Measurements from ENCODE around the gene PRRG1.
"Not testable (repeated sequence)": the region's sequence is repeated elsewhere in the genome, so short reads cannot be mapped to it uniquely, and the experiment has no call there.

PRRG1 gene

DNA sequence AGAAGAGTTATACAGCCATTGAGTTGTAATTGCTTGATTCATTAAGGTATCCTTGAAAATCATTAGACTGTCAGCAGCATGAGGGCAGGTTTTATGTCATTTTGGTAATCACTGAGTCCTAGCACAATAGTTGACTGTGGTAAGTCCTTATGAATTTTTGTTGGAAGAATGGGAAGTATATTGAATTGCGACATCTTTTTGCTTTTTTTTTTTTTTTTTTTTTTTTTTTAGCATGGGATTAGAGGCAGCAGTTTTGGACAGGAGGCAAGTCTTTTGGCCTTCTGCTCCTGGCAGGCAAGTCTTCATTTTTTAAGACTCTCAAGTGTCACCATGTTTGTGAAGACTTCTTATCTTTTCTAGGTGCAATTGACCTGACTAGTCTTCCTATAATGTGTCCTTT lies 29.7 kb downstream of the PRRG1 start:
- DNase-seq = no peak

DNA sequence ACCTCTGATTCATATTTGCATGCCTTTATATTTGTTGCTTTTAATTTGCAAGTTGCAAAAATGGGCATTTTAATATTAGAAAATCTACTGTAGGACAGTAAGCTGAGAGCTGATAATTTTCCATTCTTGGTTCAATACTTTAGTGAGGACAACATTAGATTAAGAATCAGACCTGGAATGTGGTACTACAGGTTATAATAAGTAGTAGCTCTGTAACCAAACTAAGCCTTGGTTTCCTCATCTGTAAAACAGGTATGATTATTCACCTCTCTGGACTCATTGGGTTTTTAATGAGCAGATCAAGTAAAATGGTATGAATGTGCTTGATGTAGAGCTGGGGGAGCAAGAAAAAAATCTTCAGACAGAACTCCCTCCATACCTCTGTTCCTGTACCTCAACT lies 31.1 kb downstream of the PRRG1 start:
- no peak for DNase-seq

DNA sequence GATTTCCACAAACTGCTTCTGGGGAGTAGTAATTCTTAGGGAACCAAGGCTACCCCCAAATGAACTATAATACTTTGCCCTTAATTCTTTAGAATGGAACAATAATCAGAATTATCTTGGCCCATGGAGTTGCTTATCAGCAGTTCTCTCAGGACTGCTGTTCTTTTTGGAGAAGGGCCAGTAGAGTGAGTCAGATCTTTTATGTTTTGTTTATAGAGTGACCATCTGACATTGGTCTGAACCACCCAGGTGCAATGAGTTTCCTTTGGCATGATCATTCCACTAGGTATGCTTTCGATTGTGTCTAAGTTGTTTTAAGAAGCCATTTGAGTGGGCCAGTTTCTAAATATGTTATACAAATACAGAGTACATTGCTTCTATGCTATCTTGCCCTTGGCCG lies 31.8 kb downstream of the PRRG1 start:
- DNase-seq = no peak

DNA sequence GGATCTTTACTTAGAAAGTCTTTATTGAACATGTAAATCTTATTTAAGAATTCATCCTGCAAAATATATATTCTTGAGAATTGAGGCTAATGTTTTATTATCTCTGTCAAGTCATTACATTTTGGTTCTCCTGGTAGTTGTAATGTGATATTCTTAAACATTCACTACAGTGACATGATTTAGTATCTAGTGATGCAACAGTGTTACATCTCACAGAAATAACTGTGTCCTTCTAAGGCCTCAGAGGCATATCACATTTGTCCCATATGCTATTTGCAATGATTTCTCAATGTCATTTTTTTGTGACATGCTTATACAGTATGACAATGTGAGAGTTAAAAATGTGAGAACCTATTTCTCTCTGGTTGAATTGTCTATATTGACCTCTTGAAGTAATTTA lies 34.1 kb downstream of the PRRG1 start:
- no peak for DNase-seq

DNA sequence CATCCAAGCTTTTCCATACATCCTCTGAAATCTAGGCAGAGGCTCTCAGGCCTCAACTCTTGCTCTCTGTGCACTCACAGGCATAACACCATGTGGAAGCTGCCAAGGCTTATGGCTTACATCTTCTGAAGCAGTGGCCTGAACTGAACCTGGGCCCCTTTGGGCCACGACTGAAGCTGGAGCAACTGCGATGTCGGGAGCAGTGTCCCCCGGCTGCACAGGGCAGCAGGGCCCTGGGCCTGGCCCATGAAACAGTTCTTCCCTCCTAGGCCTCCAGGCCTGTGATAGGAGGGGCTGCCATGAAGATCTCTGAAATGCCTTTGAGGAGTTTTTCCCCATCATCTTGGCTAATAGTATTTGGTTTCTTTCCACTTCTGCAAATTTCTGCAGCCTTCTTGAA lies 39.2 kb downstream of the PRRG1 start:
- DNase-seq = no peak

DNA sequence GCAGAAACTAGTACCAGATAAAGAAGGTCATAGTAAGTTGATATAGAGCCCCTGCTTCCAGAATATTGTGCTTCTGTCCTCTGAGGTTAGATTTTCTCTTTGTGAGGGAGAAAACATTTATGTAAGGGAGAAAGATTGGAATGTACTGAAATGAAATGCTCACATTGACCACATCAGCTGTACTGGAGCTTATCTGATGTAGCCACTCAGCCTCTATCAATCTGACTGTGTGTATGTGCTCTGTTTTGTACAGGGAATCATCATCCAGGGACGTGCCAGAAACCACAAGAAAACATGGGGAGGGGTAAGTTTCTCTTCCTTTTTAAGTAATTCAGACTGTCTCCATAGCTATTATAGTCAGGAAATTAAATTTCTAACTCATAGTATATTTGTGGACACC lies 56.8 kb downstream of the PRRG1 start:
- DNase-seq = no peak

DNA sequence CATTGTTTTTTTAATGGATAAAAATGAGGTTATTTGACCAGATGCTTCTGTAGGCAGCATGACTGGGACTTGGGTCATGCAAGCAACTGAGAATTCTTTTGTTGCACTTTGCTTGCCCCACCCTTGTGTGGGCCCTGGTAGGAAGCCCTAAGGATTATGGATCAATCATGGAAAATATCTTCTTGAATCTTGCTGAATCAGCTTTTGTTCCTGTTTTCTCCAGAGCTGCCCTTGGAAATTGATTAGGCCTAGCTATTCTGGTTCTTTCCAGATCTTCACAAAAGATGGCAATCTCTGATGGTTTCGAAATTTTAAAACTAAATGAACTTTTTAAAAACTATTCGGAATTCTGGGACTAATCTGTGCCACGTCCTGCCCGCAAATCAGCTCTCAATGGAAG lies 58.6 kb downstream of the PRRG1 start:
- DNase-seq = no peak

DNA sequence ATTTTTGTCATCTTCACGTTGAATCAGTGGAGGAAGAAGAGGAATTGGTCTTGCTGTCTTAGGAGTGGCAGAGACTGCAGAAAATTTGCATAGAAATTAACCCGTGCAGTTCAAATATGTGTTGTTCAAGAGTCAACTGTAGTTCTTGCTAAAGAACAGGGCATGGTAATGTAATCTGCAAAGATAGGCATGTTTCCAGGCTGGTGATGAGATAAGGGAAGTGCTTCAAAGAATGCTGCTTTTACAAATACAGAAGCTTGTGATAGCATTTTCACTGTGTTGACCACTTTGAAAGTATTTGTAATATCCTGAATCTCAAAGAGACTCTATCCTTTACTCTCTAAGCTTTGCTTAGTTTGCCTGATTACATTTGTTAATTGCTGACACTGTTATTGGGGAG lies 60.1 kb downstream of the PRRG1 start:
- DNase-seq = no peak

DNA sequence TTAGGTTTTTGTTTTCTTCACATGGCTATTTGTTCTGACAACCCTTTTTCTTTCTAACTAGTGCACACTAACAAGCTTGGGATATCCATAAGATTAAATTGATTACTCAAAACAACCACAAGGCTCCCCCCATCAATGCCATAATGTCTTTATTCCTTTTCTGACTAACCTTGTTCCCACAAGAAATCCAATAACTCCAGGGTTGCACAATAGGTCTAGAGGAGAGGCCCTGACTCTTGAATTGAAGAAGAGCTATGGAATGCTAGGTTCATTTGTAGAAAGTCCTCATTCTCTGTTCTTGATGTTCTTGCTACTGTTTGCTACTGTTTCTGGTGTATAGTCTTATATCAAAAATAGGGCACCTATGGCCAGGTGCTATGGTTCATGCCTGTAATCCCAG lies 71.0 kb downstream of the PRRG1 start:
- DNase-seq = no peak

DNA sequence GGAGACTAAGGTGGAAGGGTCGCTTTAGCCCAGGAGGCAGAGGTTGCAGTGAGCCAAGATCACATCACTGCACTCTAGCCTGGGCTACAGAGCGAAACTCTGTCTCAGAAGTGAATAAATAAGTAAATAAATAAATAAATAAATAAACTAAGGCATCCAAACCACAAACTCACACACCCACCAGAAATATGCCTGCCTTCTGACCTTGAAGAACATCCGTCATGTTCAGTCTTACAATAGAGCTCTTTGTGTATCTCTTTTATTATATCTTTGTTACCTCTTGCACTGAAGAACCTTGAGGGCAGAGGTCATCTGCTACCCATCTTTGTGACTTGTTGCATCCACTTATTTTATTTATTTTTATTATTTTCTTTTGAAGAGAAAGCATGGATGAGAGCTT lies 71.6 kb downstream of the PRRG1 start:
- no peak for DNase-seq

DNA sequence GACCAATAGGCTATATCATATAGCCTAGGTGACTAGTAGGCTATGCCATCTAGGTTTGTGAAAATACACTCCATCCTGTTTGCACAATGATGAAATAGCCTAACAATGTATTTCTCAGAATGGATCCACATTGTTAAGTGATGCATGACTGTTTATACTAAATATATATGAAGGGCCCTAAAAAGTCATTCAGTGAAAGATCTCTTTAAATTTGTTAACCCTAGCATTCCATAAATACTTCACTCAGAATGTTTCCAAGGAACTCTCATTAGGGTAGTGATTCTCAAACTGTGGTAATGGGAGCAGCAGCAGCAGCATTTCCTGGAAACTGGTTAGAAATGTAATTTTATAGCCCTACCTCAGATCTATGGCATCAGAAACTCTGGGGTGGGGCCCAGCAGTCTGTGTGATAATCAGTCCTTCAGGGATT lies 74.9 kb downstream of the PRRG1 start:
- no peak for DNase-seq

DNA sequence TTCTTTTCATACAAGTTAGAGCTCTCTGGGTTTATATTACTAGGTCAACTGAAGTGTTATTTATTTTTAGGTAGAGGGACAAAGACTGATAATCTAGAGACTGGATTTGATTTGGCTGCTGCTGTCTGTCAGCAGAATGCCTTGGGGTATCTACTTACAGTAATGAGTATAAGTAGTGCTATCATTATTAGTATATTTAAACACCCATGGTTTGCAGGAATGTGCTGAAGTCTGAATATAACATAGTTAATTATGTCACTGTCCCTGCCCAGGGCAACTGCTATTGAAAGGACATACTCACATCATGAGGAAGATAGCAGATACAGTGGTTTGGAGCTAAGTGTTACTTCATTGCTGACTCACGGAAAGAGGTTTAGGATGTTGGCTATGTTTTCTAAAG lies 76.2 kb downstream of the PRRG1 start:
- DNase-seq = no peak

DNA sequence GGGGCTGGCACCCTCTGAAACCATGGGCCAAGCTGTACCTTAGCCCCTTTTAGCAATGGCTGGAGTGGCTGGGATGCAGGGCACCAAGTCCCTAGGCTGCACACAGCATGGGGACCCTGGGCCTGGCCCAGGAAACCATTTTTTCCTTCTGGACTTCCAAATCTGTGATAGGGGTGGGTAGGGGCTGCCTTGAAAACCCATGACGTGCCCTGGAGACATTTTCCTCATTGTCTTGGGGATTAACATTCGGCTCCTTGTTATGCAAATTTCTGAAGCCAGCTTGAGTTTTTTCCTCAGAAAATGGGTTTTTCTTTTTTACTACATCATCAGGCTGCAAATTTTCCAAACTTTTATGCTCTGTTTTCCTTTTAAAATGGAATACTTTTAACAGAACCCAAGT lies 79.8 kb downstream of the PRRG1 start:
- not testable (repeated sequence) for DNase-seq

DNA sequence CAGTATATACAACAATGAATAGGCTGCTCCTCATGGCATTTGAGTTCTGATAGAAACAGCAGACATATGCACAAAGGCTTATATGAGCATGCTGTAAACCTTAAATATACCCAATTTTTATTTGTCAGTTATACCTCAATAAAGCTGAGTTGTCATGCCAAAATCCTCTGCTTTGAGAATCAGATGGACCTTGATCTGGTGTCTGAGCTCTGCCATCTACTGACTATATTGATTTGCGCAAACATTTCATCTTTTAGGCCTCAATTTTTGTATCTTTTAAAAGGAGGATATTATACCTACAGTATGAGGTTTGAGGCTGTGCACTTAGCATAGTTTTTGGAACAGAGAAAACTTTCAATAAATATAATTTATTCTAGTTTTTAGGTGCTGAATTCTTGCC lies 85.2 kb downstream of the PRRG1 start:
- no peak for DNase-seq

DNA sequence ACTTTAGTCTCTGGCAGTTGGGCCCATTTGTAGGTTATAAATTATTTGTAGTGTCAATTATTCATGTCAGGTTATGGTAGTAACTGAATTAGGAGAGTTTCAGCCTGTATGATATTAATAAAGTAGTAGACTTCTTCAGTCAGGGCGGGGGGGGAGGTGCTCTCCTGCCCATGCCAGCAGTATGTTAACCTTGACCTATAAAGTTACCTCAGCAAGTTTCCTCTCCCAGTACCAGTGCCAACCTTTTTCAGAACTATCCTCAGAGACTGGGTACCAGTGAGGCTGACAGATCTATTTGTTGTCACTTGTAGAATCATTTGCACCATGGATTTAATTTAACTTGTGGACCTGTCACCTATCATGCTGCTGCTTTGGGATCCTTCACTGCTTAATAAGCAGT lies 88.0 kb downstream of the PRRG1 start:
- no peak for DNase-seq

DNA sequence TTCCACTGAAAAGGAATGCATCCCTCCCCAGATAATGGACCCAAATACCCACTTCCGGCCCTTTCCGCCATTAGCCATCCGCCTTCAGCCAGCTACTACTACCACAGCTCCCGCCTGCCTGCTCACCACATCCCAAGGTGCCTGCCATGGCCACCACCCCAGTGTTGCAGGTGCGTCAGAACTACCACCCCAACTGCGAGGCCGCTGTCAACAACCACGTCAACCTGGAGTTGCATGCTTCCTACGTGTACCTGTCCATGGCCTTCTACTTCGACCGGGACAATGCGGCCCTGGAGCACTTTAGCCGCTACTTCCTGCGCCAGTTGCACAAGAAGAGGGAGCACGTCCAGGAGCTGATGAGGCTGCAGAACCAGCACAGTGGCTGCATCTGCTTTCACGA lies 92.2 kb downstream of the PRRG1 start:
- DNase-seq = no peak

DNA sequence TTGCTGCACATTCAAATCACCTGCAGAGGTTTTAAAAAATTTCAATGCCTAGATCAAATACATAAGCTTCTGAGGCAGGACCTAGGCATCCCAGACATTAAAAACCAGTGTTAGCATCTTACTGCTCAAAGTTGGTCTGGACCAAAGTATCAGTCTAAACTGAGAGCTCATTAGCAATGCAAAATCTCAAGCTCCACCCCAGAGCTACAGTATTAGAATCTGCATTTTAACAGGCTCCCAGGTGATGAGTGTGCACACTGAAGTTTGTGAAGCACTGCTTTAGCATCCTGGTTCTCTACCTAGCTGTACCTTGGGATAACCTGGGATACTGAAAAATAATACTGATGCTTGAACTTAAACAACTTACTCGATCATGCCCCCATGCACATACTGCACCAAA lies 96.0 kb downstream of the PRRG1 start:
- DNase-seq = no peak

DNA sequence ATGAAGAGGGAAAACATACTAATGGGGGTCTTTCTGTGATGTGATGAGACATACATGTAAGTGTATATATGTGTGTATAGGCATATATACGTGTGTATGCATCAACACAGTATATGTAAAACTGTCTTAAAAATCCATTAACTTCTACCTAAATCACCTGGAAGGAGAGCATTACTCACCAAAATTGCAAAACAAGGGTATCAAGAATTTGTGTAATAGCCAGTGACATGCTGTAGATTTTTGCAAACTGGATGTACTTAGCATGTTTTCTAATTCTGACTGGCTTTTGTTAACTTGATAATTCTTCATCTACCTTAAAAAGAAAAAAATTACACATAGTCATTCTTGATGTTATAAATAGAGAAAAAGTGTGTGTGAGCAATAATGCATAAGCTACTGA lies 104.7 kb downstream of the PRRG1 start:
- no peak for DNase-seq

DNA sequence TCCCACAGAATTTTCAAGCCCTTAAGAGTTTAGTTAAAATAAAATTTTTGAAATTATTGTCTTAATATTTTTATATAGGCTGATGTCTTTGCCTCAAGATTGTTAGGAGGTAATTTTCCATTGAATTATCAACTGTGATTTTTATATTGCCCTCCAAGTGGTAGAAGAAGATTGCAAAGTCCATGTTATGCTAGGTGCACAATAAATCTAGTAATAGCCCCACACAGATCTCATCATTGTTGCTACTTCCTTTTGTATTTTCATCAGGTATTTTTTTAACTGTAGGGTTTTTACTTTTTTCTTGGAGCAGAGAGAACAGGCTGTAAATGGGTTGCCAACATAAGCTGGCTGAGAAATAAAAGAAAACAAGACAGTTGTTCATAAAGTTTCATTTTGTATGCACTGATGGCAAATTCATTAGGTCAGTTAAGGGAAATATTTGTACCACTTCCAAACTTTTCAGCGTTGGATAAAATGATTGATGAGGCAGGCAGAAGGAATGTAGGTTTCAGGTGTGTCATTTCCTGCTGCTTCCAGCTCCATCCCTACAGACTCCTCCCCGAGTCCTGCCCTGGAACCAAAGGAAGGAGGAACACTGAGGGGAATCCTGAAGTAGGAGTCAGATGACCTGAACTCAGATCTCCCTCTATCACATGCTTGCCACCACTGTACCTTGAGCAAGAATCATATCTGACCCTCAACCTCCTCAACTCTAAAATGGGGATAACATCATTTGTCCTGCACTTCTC lies 105.5 kb downstream of the PRRG1 start:
- no peak for DNase-seq

DNA sequence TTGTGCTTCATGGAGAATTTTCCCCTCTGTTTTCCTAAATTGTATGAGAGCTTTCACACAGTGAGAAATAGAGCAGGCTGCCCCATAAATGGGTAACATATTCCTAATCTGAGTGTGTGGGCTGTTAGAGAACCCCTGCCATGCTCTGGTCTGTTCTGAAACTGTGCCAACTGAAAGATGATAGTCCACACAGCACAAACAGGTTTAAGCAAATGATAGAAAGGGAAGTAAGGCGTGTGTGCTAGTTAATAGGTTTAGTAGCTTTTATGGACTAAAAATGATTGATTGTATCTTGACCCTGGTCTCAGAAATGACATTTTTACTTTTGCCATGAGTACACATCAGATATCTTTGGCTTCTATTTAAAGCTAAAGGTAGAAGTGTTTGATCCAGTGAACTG lies 106.2 kb downstream of the PRRG1 start:
- DNase-seq = no peak

DNA sequence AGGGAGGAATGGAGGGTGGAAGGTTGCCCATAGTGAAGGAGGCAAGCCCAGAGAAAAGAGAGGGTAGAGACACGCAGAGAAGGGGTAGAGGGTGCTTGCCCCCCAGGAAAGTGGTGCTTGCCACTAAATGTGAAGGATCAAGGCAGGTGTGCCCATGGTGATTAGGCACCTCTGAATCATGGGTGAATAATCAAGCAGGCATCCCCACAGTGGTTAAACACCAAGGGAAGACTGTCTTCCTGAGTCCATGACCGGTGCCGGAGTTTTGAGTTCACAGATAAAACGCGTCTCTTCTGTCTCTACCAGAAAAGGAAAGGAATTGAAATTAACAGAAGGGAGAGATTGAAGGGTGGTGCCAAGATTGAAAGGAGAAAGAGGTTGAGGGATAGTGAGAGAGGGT lies 111.1 kb downstream of the PRRG1 start:
- DNase-seq = not testable (repeated sequence)

DNA sequence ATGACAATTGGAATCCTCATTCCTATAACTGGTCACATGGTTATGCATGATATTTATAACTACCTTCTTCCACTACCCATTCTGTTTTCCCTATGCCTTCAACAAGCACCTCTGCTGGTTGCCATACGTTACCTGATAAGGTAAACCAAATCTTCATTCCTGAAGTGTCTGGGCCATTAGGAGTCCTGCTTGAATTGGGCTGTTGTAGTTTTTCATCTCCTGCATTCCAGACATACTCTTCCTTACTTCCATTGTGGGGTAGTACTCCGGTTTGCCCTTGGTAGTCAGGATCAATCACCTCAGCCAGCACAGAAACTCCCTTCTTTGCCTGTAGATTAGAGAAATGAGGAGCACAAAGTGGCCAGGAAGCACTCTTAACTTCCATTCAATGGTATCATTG lies 113.2 kb downstream of the PRRG1 start:
- no peak for DNase-seq

DNA sequence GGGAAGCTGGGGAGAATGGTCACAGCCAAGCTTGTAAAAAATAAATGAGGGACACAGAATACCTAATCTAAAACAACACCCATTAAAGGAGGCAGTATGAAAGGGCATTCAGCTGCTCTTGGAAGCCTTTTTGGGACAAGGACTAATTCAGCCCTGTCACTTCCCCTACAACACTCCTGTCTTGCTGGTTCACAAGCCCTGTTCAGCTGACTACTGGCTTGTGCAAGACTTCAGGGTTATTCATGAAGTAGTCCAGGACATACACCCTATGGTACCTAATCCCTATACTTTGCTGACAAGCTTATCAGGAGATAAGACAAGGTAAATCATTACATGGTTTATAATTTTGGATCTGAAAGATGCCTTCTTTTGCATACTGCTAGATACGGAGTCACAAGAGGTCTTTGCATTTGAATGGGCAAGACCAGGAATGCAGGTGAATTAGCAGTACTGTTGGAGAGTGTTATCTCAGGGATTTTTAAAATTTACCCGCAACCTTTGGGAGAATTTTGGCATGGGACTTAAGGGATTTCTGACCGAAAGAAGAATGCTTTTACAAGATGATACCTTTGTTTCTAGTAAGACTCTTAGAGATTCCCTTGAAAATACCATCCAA lies 119.1 kb downstream of the PRRG1 start:
- no peak for DNase-seq

DNA sequence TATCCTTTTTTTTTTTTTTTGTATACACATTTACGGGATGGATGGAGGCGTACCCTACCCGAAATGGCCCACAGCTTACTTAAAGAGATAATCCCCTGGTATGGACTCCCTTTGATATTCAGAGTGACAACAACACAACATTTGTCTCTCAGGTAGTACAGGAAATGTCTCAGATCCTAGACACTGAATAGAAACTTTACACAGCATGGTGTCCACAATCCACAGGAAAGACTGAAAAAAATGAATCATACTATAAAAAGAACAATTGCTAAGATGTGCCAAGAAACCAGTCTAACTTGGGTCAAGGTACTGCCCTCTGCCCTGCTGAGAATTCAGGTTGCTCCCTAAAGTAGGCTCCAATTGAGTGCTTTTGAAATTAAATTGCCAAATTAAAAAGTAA lies 121.5 kb downstream of the PRRG1 start:
- no peak for DNase-seq

DNA sequence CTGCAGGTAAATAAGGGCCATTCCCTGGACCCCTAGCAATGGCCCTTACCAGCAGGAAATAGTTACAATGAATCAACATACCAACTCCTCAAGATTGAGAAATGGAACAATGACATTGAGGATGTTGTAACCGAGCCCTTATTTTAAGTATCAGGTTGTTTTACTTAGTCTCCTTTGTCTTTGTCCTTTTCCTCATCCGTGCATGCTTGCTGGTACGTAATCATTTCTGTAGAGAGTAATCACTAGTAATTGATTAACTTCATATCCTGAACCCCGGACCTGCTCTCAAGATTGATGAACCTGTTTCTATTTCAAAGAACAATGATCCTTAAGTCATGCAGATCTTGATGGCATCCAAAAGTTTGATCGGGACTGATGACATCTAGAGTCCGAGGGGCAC lies 123.7 kb downstream of the PRRG1 start:
- no peak for DNase-seq
